ENCODE measurements around the gene LCN12.
A peak's percentile ranks its signal among the peaks of the same experiment; 100 is the strongest.

LCN12 gene

DNA sequence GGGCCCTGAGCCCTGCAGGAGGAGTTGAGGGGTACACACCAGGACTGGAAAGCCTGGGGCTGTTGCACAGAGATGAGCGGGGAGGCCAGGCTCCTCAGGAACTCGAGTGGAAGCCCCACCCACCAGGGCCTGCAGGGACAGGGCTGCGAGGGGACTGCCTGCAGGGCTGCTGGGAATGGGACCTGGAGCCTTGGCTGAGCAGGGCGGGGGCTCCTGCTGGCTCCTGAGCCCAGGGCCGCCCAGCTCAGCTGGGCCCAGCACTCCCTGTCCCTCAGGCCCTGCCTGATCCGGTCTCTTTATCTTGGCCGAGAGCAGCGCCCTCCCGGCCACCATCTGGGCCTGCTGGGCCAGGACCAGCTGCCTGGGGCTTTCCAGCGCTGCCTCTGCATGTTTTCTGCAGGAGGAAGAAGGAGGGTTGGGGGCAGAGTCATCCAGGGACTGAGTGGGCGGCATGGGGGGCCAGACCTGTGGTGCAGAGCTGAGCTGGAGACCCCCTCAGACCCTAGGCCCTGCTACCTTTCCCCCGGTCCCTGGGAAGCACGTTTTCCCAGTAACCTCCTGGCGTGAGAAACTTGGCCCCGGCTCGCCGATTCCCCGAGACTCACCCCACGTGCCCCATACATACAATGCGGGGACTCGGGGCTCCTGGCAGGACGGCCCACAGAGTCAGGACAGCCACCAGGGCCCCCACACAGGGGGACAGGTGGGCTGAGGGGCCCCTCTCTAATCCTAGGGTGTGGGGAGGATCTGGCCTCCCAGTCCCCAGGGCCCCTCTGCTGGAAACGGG is 9.4 kb downstream of the LCN12 start:
- no peak overlapping the region for H3K9ac ChIP-seq (ENCODE audit: low read length)
- H3K79me2 ChIP-seq (ENCODE audit: control insufficient read depth, insufficient read depth, low read length) = no peaks in the 10 kb centered on the region
- H3K23ac ChIP-seq (ENCODE audit: low read length) = no peak overlapping the region
- H2BK15ac ChIP-seq (replicated peaks; ENCODE audit: low read depth) = no peak overlapping the region
- no peak overlapping the region for H2BK5ac ChIP-seq (ENCODE audit: low read length)
- H3K4ac ChIP-seq (ENCODE audit: low read depth, low read length) = no peak overlapping the region
- H3K27me3 ChIP-seq (ENCODE audit: insufficient read depth, low read length, poor library complexity) = no peaks in the 10 kb centered on the region
- H3K4me3 ChIP-seq (ENCODE audit: low read length) = no peak overlapping the region
- no peak overlapping the region for H3K27ac ChIP-seq (ENCODE audit: low read depth, low read length)
- H4K8ac ChIP-seq (ENCODE audit: low read depth, low read length) = no peak overlapping the region
- H2BK120ac ChIP-seq (ENCODE audit: low read depth, low read length) = no peak overlapping the region
- H3K4me2 ChIP-seq (ENCODE audit: low read length) = no peak overlapping the region
- no CpG with 5 or more reads among the region's 23 CpGs for WGBS (ENCODE audit: extremely low coverage, insufficient coverage, low lambda C conversion rate)
- H3K4me1 ChIP-seq (ENCODE audit: control insufficient read depth, low read depth, low read length) = peaks cover 2% of the 10 kb centered on the region
- DNase-seq = no peak
- H3K36me3 ChIP-seq (ENCODE audit: control insufficient read depth, insufficient read depth, low read length) = no peaks in the 10 kb centered on the region
- H3K18ac ChIP-seq (ENCODE audit: low read length) = no peak overlapping the region
- H3K79me1 ChIP-seq (ENCODE audit: low read length) = no peaks in the 10 kb centered on the region
- no peak overlapping the region for H4K5ac ChIP-seq (ENCODE audit: low read length)
- no peak overlapping the region for H3K56ac ChIP-seq (ENCODE audit: low read length)
- no peak overlapping the region for H2AK5ac ChIP-seq (ENCODE audit: low read length)

GRCh38 chr9:136962163-136962562 is 10.1 kb downstream of the LCN12 start:
- no CpG with 5 or more reads among the region's 9 CpGs for WGBS (ENCODE audit: extremely low coverage, insufficient coverage, low lambda C conversion rate)
- Histone ChIP-seq H3K79me1 (ENCODE audit: low read length) (no peaks in the 10 kb centered on the region), H2AK5ac (ENCODE audit: low read length) (no peak overlapping the region), H3K4me2 (ENCODE audit: low read length) (no peak overlapping the region), H3K4me3 (ENCODE audit: low read length) (no peak overlapping the region), H3K56ac (ENCODE audit: low read length) (no peak overlapping the region), H3K23ac (ENCODE audit: low read length) (no peak overlapping the region), H2BK5ac (ENCODE audit: low read length) (no peak overlapping the region), H4K8ac (ENCODE audit: low read depth, low read length) (no peak overlapping the region), H4K5ac (ENCODE audit: low read length) (no peak overlapping the region), H3K27me3 (ENCODE audit: insufficient read depth, low read length, poor library complexity) (no peaks in the 10 kb centered on the region), H3K9ac (ENCODE audit: low read length) (no peak overlapping the region), H3K79me2 (ENCODE audit: control insufficient read depth, insufficient read depth, low read length) (no peaks in the 10 kb centered on the region), H3K27ac (ENCODE audit: low read depth, low read length) (no peak overlapping the region), H3K4me1 (ENCODE audit: control insufficient read depth, low read depth, low read length) (peaks cover 2% of the 10 kb centered on the region), H3K36me3 (ENCODE audit: control insufficient read depth, insufficient read depth, low read length) (no peaks in the 10 kb centered on the region), H2BK120ac (ENCODE audit: low read depth, low read length) (no peak overlapping the region), H3K18ac (ENCODE audit: low read length) (no peak overlapping the region), H2BK15ac (replicated peaks; ENCODE audit: low read depth) (no peak overlapping the region), H3K4ac (ENCODE audit: low read depth, low read length) (no peak overlapping the region)
- no peak for DNase-seq

- H3K9ac ChIP-seq (ENCODE audit: low read length) = no peak overlapping the region
- H2BK5ac ChIP-seq (ENCODE audit: low read length) = no peak overlapping the region
- H2BK120ac ChIP-seq (ENCODE audit: low read depth, low read length) = no peak overlapping the region
- no peak overlapping the region for H4K8ac ChIP-seq (ENCODE audit: low read depth, low read length)
- H4K5ac ChIP-seq (ENCODE audit: low read length) = no peak overlapping the region
- no peak overlapping the region for H3K27ac ChIP-seq (ENCODE audit: low read depth, low read length)
- H2BK15ac ChIP-seq (replicated peaks; ENCODE audit: low read depth) = no peak overlapping the region
- no peaks in the 10 kb centered on the region for H3K79me1 ChIP-seq (ENCODE audit: low read length)
- no peak for DNase-seq
- H3K56ac ChIP-seq (ENCODE audit: low read length) = peak overlapping the region; percentile 25
- no peak overlapping the region for H3K4me3 ChIP-seq (ENCODE audit: low read length)
- no CpG with 5 or more reads among the region's 11 CpGs for WGBS (ENCODE audit: extremely low coverage, insufficient coverage, low lambda C conversion rate)
- no peak overlapping the region for H3K4ac ChIP-seq (ENCODE audit: low read depth, low read length)
- H3K18ac ChIP-seq (ENCODE audit: low read length) = no peak overlapping the region
- no peaks in the 10 kb centered on the region for H3K36me3 ChIP-seq (ENCODE audit: control insufficient read depth, insufficient read depth, low read length)
- H3K27me3 ChIP-seq (ENCODE audit: insufficient read depth, low read length, poor library complexity) = no peaks in the 10 kb centered on the region
- no peaks in the 10 kb centered on the region for H3K79me2 ChIP-seq (ENCODE audit: control insufficient read depth, insufficient read depth, low read length)
- H2AK5ac ChIP-seq (ENCODE audit: low read length) = no peak overlapping the region
- H3K23ac ChIP-seq (ENCODE audit: low read length) = no peak overlapping the region
- H3K4me2 ChIP-seq (ENCODE audit: low read length) = no peak overlapping the region
- H3K4me1 ChIP-seq (ENCODE audit: control insufficient read depth, low read depth, low read length) = peaks cover 2% of the 10 kb centered on the region
Measured at GRCh38 chr9:136962701-136963248, 10.7 kb downstream of the LCN12 start.

- no CpG with 5 or more reads among the region's 15 CpGs for WGBS (ENCODE audit: extremely low coverage, insufficient coverage, low lambda C conversion rate)
- Histone ChIP-seq H3K56ac (ENCODE audit: low read length) (no peak overlapping the region), H3K4me1 (ENCODE audit: control insufficient read depth, low read depth, low read length) (peaks cover 2% of the 10 kb centered on the region), H3K79me1 (ENCODE audit: low read length) (no peaks in the 10 kb centered on the region), H3K27me3 (ENCODE audit: insufficient read depth, low read length, poor library complexity) (no peaks in the 10 kb centered on the region), H2BK120ac (ENCODE audit: low read depth, low read length) (no peak overlapping the region), H3K23ac (ENCODE audit: low read length) (no peak overlapping the region), H4K5ac (ENCODE audit: low read length) (no peak overlapping the region), H3K4ac (ENCODE audit: low read depth, low read length) (no peak overlapping the region), H2BK15ac (replicated peaks; ENCODE audit: low read depth) (no peak overlapping the region), H3K9ac (ENCODE audit: low read length) (no peak overlapping the region), H3K27ac (ENCODE audit: low read depth, low read length) (no peak overlapping the region), H2AK5ac (ENCODE audit: low read length) (no peak overlapping the region), H3K36me3 (ENCODE audit: control insufficient read depth, insufficient read depth, low read length) (no peaks in the 10 kb centered on the region), H3K79me2 (ENCODE audit: control insufficient read depth, insufficient read depth, low read length) (no peaks in the 10 kb centered on the region), H3K4me2 (ENCODE audit: low read length) (no peak overlapping the region), H2BK5ac (ENCODE audit: low read length) (no peak overlapping the region), H3K18ac (ENCODE audit: low read length) (no peak overlapping the region), H4K8ac (ENCODE audit: low read depth, low read length) (no peak overlapping the region), H3K4me3 (ENCODE audit: low read length) (no peak overlapping the region)
- no peak for DNase-seq
Measured at GRCh38 chr9:136963341-136963740, 11.3 kb downstream of the LCN12 start.

GRCh38 chr9:136963751-136964150 is 11.7 kb downstream of the LCN12 start:
- H2BK5ac ChIP-seq (ENCODE audit: low read length) = no peak overlapping the region
- no peaks in the 10 kb centered on the region for H3K79me1 ChIP-seq (ENCODE audit: low read length)
- no peaks in the 10 kb centered on the region for H3K79me2 ChIP-seq (ENCODE audit: control insufficient read depth, insufficient read depth, low read length)
- H3K27ac ChIP-seq (ENCODE audit: low read depth, low read length) = no peak overlapping the region
- no peak overlapping the region for H2BK15ac ChIP-seq (replicated peaks; ENCODE audit: low read depth)
- no peak overlapping the region for H3K23ac ChIP-seq (ENCODE audit: low read length)
- DNase-seq = no peak
- H4K5ac ChIP-seq (ENCODE audit: low read length) = no peak overlapping the region
- no peak overlapping the region for H3K18ac ChIP-seq (ENCODE audit: low read length)
- no peak overlapping the region for H3K4me2 ChIP-seq (ENCODE audit: low read length)
- no peak overlapping the region for H2AK5ac ChIP-seq (ENCODE audit: low read length)
- WGBS (ENCODE audit: extremely low coverage, insufficient coverage, low lambda C conversion rate) = no CpG with 5 or more reads among the region's 12 CpGs
- H3K4ac ChIP-seq (ENCODE audit: low read depth, low read length) = no peak overlapping the region
- no peak overlapping the region for H3K4me3 ChIP-seq (ENCODE audit: low read length)
- no peaks in the 10 kb centered on the region for H3K36me3 ChIP-seq (ENCODE audit: control insufficient read depth, insufficient read depth, low read length)
- no peak overlapping the region for H3K9ac ChIP-seq (ENCODE audit: low read length)
- no peak overlapping the region for H4K8ac ChIP-seq (ENCODE audit: low read depth, low read length)
- peaks cover 2% of the 10 kb centered on the region for H3K4me1 ChIP-seq (ENCODE audit: control insufficient read depth, low read depth, low read length)
- H2BK120ac ChIP-seq (ENCODE audit: low read depth, low read length) = no peak overlapping the region
- H3K56ac ChIP-seq (ENCODE audit: low read length) = no peak overlapping the region
- no peaks in the 10 kb centered on the region for H3K27me3 ChIP-seq (ENCODE audit: insufficient read depth, low read length, poor library complexity)

Data from mesendoderm (in vitro differentiated cells).